GM23338 (cell line): ENCODE measurements around the gene SCAMP1.

ENCODE experiments used
- CREB1 ChIP-seq: fragments of 250-450 bp; sonication (Bioruptor Pico); IDR thresholded peaks from 2 replicates; pipeline ENCODE4 v1.5.0; 2020; ENCODE audit warnings: low read depth, mild to moderate bottlenecking, moderate library complexity
- CTCF ChIP-seq, 2 experiments: fragments of 200-600 bp in 1 of 2; sonication (generic) in 1 of 2; conservative IDR thresholded peaks; 2 replicates each; pipeline versions ENCODE4 v1.5.1 to v1.6.1; 2016 to 2017; ENCODE audit warnings: antibody characterized with exemption in 2 of 2, low read depth in 2 of 2, mild to moderate bottlenecking in 2 of 2, moderate library complexity in 1 of 2
- EZH2 ChIP-seq: fragments of 200-600 bp; sonication (generic); IDR thresholded peaks from one replicate; pipeline ENCODE4 v1.8.0; 2017; ENCODE audit warnings: antibody characterized with exemption, mild to moderate bottlenecking, low read depth; ENCODE audit not compliant: unreplicated experiment
- EZH2phosphoT487 ChIP-seq: fragments of 200-600 bp; sonication (generic); IDR thresholded peaks from one replicate; pipeline ENCODE4 v1.8.1; 2018; ENCODE audit warnings: antibody characterized with exemption; ENCODE audit not compliant: unreplicated experiment
- JUNB ChIP-seq: IDR thresholded peaks from one replicate; pipeline ENCODE4 v1.6.1; 2016; ENCODE audit warnings: antibody characterized with exemption; ENCODE audit not compliant: unreplicated experiment
- POLR2AphosphoS5 ChIP-seq: IDR thresholded peaks from 2 replicates; pipeline ENCODE4 v1.6.1; 2016; ENCODE audit warnings: antibody characterized with exemption, low read depth
- ZNF114 ChIP-seq: fragments of 250-450 bp; sonication (Bioruptor Pico); IDR thresholded peaks from 2 replicates; pipeline ENCODE4 v1.5.0; 2020; ENCODE audit warnings: mild to moderate bottlenecking, moderate library complexity
- ZNF331 ChIP-seq: fragments of 250-450 bp; sonication (Bioruptor Pico); IDR thresholded peaks from 2 replicates; pipeline ENCODE4 v1.5.0; 2020; ENCODE audit warnings: low read depth, mild to moderate bottlenecking, moderate library complexity
- TF ChIP-seq, protein P1 (sequence below): IDR thresholded peaks from 2 replicates; pipeline ENCODE4 v1.6.1; 2016; ENCODE audit warnings: antibody characterized with exemption
- TF ChIP-seq, protein P2 (sequence below): IDR thresholded peaks from one replicate; pipeline ENCODE4 v1.6.1; 2018; ENCODE audit warnings: antibody characterized with exemption; ENCODE audit not compliant: unreplicated experiment

- TF ChIP-seq JUNB (no peak), CTCF (conservative IDR thresholded peaks at IDR 0.05; ENCODE audit: low read depth in 2 of 2) (no peak), ZNF114 (CRISPR knock-in tag) (no peak), EZH2phosphoT487 (no peak), POLR2AphosphoS5 (0 out of 2 replicates have a peak, but pooled peaks have one; percentile 6), EZH2 (no peak), CREB1 (CRISPR knock-in tag) (no peak), ZNF331 (no peak)
- TF ChIP-seq, protein P1, sequence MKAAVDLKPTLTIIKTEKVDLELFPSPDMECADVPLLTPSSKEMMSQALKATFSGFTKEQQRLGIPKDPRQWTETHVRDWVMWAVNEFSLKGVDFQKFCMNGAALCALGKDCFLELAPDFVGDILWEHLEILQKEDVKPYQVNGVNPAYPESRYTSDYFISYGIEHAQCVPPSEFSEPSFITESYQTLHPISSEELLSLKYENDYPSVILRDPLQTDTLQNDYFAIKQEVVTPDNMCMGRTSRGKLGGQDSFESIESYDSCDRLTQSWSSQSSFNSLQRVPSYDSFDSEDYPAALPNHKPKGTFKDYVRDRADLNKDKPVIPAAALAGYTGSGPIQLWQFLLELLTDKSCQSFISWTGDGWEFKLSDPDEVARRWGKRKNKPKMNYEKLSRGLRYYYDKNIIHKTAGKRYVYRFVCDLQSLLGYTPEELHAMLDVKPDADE = no peak
- TF ChIP-seq, protein P2, sequence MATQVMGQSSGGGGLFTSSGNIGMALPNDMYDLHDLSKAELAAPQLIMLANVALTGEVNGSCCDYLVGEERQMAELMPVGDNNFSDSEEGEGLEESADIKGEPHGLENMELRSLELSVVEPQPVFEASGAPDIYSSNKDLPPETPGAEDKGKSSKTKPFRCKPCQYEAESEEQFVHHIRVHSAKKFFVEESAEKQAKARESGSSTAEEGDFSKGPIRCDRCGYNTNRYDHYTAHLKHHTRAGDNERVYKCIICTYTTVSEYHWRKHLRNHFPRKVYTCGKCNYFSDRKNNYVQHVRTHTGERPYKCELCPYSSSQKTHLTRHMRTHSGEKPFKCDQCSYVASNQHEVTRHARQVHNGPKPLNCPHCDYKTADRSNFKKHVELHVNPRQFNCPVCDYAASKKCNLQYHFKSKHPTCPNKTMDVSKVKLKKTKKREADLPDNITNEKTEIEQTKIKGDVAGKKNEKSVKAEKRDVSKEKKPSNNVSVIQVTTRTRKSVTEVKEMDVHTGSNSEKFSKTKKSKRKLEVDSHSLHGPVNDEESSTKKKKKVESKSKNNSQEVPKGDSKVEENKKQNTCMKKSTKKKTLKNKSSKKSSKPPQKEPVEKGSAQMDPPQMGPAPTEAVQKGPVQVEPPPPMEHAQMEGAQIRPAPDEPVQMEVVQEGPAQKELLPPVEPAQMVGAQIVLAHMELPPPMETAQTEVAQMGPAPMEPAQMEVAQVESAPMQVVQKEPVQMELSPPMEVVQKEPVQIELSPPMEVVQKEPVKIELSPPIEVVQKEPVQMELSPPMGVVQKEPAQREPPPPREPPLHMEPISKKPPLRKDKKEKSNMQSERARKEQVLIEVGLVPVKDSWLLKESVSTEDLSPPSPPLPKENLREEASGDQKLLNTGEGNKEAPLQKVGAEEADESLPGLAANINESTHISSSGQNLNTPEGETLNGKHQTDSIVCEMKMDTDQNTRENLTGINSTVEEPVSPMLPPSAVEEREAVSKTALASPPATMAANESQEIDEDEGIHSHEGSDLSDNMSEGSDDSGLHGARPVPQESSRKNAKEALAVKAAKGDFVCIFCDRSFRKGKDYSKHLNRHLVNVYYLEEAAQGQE = no peak
Measured at GRCh38 chr5:78483809-78484521, 123.5 kb downstream of the SCAMP1 start.
